SU-DHL-6 (cell line): ENCODE measurements around the gene SPOCK1.

Experiments used
- CTCF ChIP-seq: fragments of 200-600 bp; sonication (generic); IDR thresholded peaks from one replicate; pipeline ENCODE4 v1.5.1; 2017; ENCODE audit warnings: antibody characterized with exemption, mild to moderate bottlenecking, low read length, moderate library complexity; ENCODE audit not compliant: insufficient read depth, poor library complexity, severe bottlenecking
- EZH2phosphoT487 ChIP-seq: fragments of 200-600 bp; sonication (generic), shearing (Covaris generic); conservative IDR thresholded peaks from 2 replicates; pipeline ENCODE4 v1.6.1; 2018; ENCODE audit warnings: mild to moderate bottlenecking, antibody characterized with exemption, low read length, moderate library complexity, mixed read lengths

- TF ChIP-seq CTCF = no peak
- no peak for TF ChIP-seq EZH2phosphoT487
Measured at GRCh38 chr5:137019229-137019628, 479.9 kb downstream of the SPOCK1 start.
